B cell (primary cell): ENCODE results near the gene RINL. TPM values are rescaled to one million over a fixed set of nuclear protein-coding genes. Genes with fewer than 3 reads are reported as not detected.

ENCODE experiments used
- ATAC-seq: fragments of 200-7000 bp; cut with Tn5 transposase; one replicate; pipeline ENCODE4 v1.10.0; 2021; ENCODE audit warnings: low read depth, mild to moderate bottlenecking, moderate number of reproducible peaks, moderate library complexity
- CTCF ChIA-PET: fragments of 350-600 bp; sonication (Branson Sonifier 250); formaldehyde crosslinking; loops from one replicate; lab custom pipeline; 2021; ENCODE audit warnings: antibody characterized with exemption, inconsistent platforms; lab: Charles Lee
- POLR2A ChIA-PET: fragments of 350-600 bp; sonication (Branson Sonifier 250); formaldehyde crosslinking; loops from one replicate; lab custom pipeline; 2021; ENCODE audit warnings: antibody characterized with exemption; lab: Charles Lee
- DNase-seq: peaks from one replicate; pipeline ENCODE4 v3.0.0; 2013
- H2AFZ ChIP-seq: 2 replicates; pipeline ENCODE4 v1.6.1; 2012; ENCODE audit warnings: mild to moderate bottlenecking, low read depth, low read length; ENCODE audit not compliant: insufficient read depth, poor library complexity, severe bottlenecking
- H3K27ac ChIP-seq, 2 donors: 1 replicate in 1 of 2; 2 replicates in 1 of 2; pipeline ENCODE4 v1.5.1; 2012 to 2013; ENCODE audit warnings: low read length in 2 of 2, mild to moderate bottlenecking in 2 of 2, moderate library complexity in 1 of 2
- H3K27me3 ChIP-seq, 4 experiments: fragments of 200-600 bp in 1 of 4; sonication (generic) in 1 of 4; replicated peaks in 1 of 4; 1 replicate in 2 of 4; 2 replicates in 2 of 4; pipeline versions ENCODE4 v1.6.1 to v1.7.0; 2013 to 2016; ENCODE audit warnings: low read length in 3 of 4, mild to moderate bottlenecking in 2 of 4, mixed read lengths in 1 of 4, moderate library complexity in 1 of 4; ENCODE audit not compliant: insufficient read depth in 4 of 4, control insufficient read depth in 3 of 4; ENCODE audit errors: control extremely low read depth in 1 of 4
- H3K36me3 ChIP-seq, 2 experiments: replicated peaks in 1 of 2; 1 replicate in 1 of 2; 2 replicates in 1 of 2; pipeline versions ENCODE4 v1.6.1 to v1.7.1; 2013; ENCODE audit warnings: low read length in 1 of 2; ENCODE audit not compliant: insufficient read depth in 2 of 2, control insufficient read depth in 1 of 2; ENCODE audit errors: control extremely low read depth in 1 of 2, extremely low read depth in 1 of 2
- H3K4me1 ChIP-seq, 2 donors: fragments of 200-600 bp in 1 of 2; sonication (generic) in 1 of 2; 1 replicate in 1 of 2; 2 replicates in 1 of 2; pipeline versions ENCODE4 v1.5.1 to v1.6.1; 2013 to 2017; ENCODE audit warnings: low read length in 2 of 2; ENCODE audit not compliant: control insufficient read depth in 2 of 2, insufficient read depth in 2 of 2
- H3K4me2 ChIP-seq: replicated peaks from 2 replicates; pipeline ENCODE3; 2012; ENCODE audit warnings: mild to moderate bottlenecking, low read depth, low read length; ENCODE audit not compliant: poor library complexity, severe bottlenecking
- H3K4me3 ChIP-seq, 5 experiments: fragments of 200-600 bp in 1 of 5; sonication (generic) in 1 of 5; 1 replicate in 3 of 5; 2 replicates in 2 of 5; pipeline versions ENCODE4 v1.5.1 to v1.7.0; 2011 to 2016; ENCODE audit warnings: low read length in 4 of 5, mild to moderate bottlenecking in 4 of 5, low read depth in 2 of 5, control low read depth in 1 of 5, moderate library complexity in 1 of 5; ENCODE audit not compliant: insufficient read depth in 1 of 5; ENCODE audit errors: control extremely low read depth in 1 of 5, extremely low read depth in 1 of 5
- H3K79me2 ChIP-seq: fragments of 200-600 bp; sonication (generic); one replicate; pipeline ENCODE4 v1.6.0; 2016; ENCODE audit warnings: low read length; ENCODE audit not compliant: control insufficient read depth, insufficient read depth
- H3K9ac ChIP-seq: fragments of 200-600 bp; sonication (generic); 2 replicates; pipeline ENCODE4 v1.6.1; 2017; ENCODE audit warnings: mild to moderate bottlenecking, low read length, moderate library complexity
- H3K9me3 ChIP-seq, 3 donors: one replicate each; pipeline versions ENCODE4 v1.6.1 to v1.7.1; 2013; ENCODE audit warnings: low read length in 2 of 3; ENCODE audit not compliant: control insufficient read depth in 2 of 3, insufficient read depth in 1 of 3; ENCODE audit errors: control extremely low read depth in 1 of 3
- H4K20me1 ChIP-seq: 2 replicates; pipeline ENCODE4 v1.6.0; 2012; ENCODE audit warnings: mild to moderate bottlenecking, low read length; ENCODE audit not compliant: insufficient read depth, control insufficient read depth, poor library complexity, severe bottlenecking
- H3K27ac Mint-ChIP-seq: one replicate; pipeline ENCODE4 v1.8.0; 2021; ENCODE audit warnings: mixed read lengths
- H3K27me3 Mint-ChIP-seq: one replicate; pipeline ENCODE4 v1.8.0; 2021; ENCODE audit warnings: mixed read lengths
- H3K4me1 Mint-ChIP-seq: one replicate; pipeline ENCODE4 v1.8.0; 2021; ENCODE audit warnings: mixed read lengths
- H3K4me3 Mint-ChIP-seq: one replicate; pipeline ENCODE4 v1.8.0; 2021; ENCODE audit warnings: mixed read lengths
- H3K9me3 Mint-ChIP-seq: one replicate; pipeline ENCODE4 v1.8.0; 2022; ENCODE audit warnings: mixed read lengths; ENCODE audit not compliant: insufficient read depth
- EZH2 ChIP-seq: IDR thresholded peaks from 2 replicates; pipeline ENCODE4 v1.6.1; 2012; ENCODE audit warnings: borderline replicate concordance, low read depth, mild to moderate bottlenecking, moderate library complexity, low read length; ENCODE audit not compliant: insufficient read depth, poor library complexity, severe bottlenecking
- WGBS: methylation state at CpG from one replicate; pipeline ENCODE4 v1.1.5; 2013; ENCODE audit warnings: missing lambda C conversion rate; ENCODE audit not compliant: insufficient coverage; 5-methylcytosine and 5-hydroxymethylcytosine counted together
- intact Hi-C: fragments of 100-400 bp; cut with micrococcal nuclease; formaldehyde crosslinking; loops from one replicate; pipeline ENCODE4 v1.10.0; 2022
- polyA plus RNA-seq: library from polyadenylated mRNA; depleted of rRNA; stranded (reverse); fragments of >200 nt; gene quantifications from 2 replicates; pipeline ENCODE4 v1.2.3, GENCODE V29; 2012
- total RNA-seq, 2 donors: library from RNA; stranded (reverse); fragments of 120-200 nt in 1 of 2; gene quantifications; 1 replicate in 1 of 2; 2 replicates in 1 of 2; pipeline versions ENCODE4 v1.2.3 to v1.2.4, GENCODE V29; 2013 to 2022
- TF ChIP-seq, protein P1 (sequence below): fragments of 200-600 bp; IDR thresholded peaks from one replicate; pipeline ENCODE4 v1.8.0; 2022; ENCODE audit warnings: antibody characterized with exemption, mild to moderate bottlenecking

RINL gene
- total and polyA plus RNA-seq, 2 donors (not counting 1 experiment from before 2014, with no cell fraction given): 67.0 to 113 TPM

- H3K27ac Mint-ChIP-seq: peak overlapping the region; percentile 44
- Histone ChIP-seq H3K36me3 (peaks cover 0 to 17% of the 10 kb centered on the region in 2 experiments), H3K27ac (peak overlapping the region; percentile 89 to 99), H2AFZ (no peak overlapping the region), H3K9ac (peak overlapping the region; percentile 94), H3K4me3 (peak overlapping the region in 2 of 5 experiments; percentile 94 to 95), H3K4me1 (peaks cover 20 to 28% of the 10 kb centered on the region in 2 donors), H3K4me2 (peak overlapping the region; percentile 83), H4K20me1 (peaks cover 11% of the 10 kb centered on the region), H3K9me3 (peaks cover 0 to 4% (median 0%) of the 10 kb centered on the region in 3 donors), H3K27me3 (no peaks in the 10 kb centered on the region), H3K79me2 (peaks cover 91% of the 10 kb centered on the region)
- ChIA-PET CTCF (interaction anchor here (0.5 to 2.5 kb wide), 8 partner anchors 13 to 498 kb away, joined by 3 to 29 read pairs (median 4); partner anchors contain the start of genes ECH1, FAM98C, MRPS12 and SARS2), POLR2A (interaction anchor here (0.6 to 1.9 kb wide), 5 partner anchors 49 to 282 kb away, joined by 3 to 13 read pairs (median 7); partner anchors contain the start of genes EIF3K and MAP4K1)
- no peak for ATAC-seq
- WGBS: 67% methylated on average over 1 of the region's 3 CpGs
- intact Hi-C loops: no loop called here
- no peak for TF ChIP-seq EZH2
- TF ChIP-seq, protein P1, sequence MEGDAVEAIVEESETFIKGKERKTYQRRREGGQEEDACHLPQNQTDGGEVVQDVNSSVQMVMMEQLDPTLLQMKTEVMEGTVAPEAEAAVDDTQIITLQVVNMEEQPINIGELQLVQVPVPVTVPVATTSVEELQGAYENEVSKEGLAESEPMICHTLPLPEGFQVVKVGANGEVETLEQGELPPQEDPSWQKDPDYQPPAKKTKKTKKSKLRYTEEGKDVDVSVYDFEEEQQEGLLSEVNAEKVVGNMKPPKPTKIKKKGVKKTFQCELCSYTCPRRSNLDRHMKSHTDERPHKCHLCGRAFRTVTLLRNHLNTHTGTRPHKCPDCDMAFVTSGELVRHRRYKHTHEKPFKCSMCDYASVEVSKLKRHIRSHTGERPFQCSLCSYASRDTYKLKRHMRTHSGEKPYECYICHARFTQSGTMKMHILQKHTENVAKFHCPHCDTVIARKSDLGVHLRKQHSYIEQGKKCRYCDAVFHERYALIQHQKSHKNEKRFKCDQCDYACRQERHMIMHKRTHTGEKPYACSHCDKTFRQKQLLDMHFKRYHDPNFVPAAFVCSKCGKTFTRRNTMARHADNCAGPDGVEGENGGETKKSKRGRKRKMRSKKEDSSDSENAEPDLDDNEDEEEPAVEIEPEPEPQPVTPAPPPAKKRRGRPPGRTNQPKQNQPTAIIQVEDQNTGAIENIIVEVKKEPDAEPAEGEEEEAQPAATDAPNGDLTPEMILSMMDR: no peak
- DNase-seq: no peak
- no peaks in the 10 kb centered on the region for H3K9me3 Mint-ChIP-seq
- peak overlapping the region; percentile 78 for H3K4me3 Mint-ChIP-seq
- peaks cover 35% of the 10 kb centered on the region for H3K4me1 Mint-ChIP-seq
- H3K27me3 Mint-ChIP-seq: no peaks in the 10 kb centered on the region
Observed at GRCh38 chr19:38900743-38901190, 22.7 kb upstream of the RINL start.

DNA sequence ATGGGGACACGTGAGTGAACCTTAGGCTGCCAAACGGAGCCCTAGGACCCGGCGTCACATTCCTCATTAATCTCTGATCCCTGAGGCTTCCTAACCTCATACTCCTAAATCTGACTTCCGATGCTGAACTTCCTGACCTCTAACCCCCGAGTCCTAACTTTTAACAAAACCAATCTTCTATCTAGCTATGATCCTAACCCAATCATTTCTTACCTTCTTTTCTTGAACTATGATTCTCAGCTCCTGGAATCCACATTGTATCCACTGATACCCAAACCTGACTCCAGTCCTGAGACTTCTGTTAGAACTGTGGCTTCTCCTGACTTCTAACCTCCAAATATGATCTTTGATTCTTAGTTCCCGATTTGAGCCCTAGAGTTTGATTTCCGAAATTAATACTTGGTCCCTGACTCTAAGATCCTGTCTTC, 22.1 kb upstream of the RINL start:
- Histone ChIP-seq H3K79me2 (peaks cover 90% of the 10 kb centered on the region), H4K20me1 (peaks cover 5% of the 10 kb centered on the region), H3K36me3 (peaks cover 0 to 12% of the 10 kb centered on the region in 2 experiments), H3K4me3 (peak overlapping the region; percentile 85 to 95 (median 92)), H3K4me1 (peaks cover 20 to 28% of the 10 kb centered on the region in 2 donors), H3K4me2 (peak overlapping the region; percentile 83), H3K27ac (peak overlapping the region; percentile 89 to 99), H2AFZ (peak overlapping the region; percentile 69), H3K9ac (peak overlapping the region; percentile 94), H3K9me3 (peaks cover 0 to 4% (median 0%) of the 10 kb centered on the region in 3 donors), H3K27me3 (no peaks in the 10 kb centered on the region)
- no peak for ATAC-seq
- POLR2A ChIA-PET: interaction anchor here (0.5 to 1.9 kb wide), 9 partner anchors 30 to 282 kb away, joined by 3 to 13 read pairs (median 6); partner anchors contain the start of genes EIF3K, MAP4K1, MRPS12 and SARS2
- TF ChIP-seq, protein P1: no peak
- no peak for TF ChIP-seq EZH2
- intact Hi-C loops: no loop called here
- Mint-ChIP-seq H3K9me3 (no peaks in the 10 kb centered on the region), H3K27ac (peak overlapping the region; percentile 94), H3K27me3 (no peaks in the 10 kb centered on the region), H3K4me3 (peak overlapping the region; percentile 96), H3K4me1 (peaks cover 35% of the 10 kb centered on the region)
- CTCF ChIA-PET: interaction anchor here (0.5 to 2.5 kb wide), 10 partner anchors 12 to 498 kb away, joined by 3 to 29 read pairs (median 4); partner anchors contain the start of genes ECH1, FAM98C, MRPS12 and SARS2
- DNase-seq: no peak
- 0% methylated on average over 6 of the region's 8 CpGs for WGBS
